Measurements from ENCODE around the gene WDFY3. TPM values are rescaled to one million over a fixed set of nuclear protein-coding genes. Genes with fewer than 3 reads are reported as not detected.

The WDFY3 gene
- total RNA-seq, 1 donor from 2014 or later, result 267 TPM

DNA sequence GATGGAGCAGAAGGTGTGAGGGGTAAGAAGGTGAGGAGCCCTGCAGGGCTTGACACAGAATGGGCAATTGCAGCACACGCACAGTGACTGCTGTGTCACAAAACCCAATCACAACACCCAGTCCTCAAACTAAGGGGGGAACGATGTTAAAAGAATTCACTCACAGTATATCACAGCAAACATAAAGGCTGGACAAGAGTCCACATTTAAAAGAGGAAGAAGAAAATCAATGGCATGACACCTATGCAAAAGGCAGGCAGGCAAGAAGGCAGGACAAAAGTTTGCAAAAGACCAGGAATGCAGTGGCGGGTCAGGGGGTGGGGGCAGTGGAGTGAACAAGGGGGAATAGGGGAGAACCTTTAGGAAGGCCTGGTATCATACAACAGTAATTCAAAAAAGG lies 305.9 kb downstream of the WDFY3 start:
- Mint-ChIP-seq H3K27me3 (ENCODE audit: unreplicated experiment) (peaks cover 12% of the 10 kb centered on the region), H3K4me3 (ENCODE audit: unreplicated experiment) (no peak overlapping the region), H3K9me3 (ENCODE audit: unreplicated experiment) (peaks cover 12% of the 10 kb centered on the region), H3K27ac (ENCODE audit: unreplicated experiment) (no peak overlapping the region), H3K36me3 (ENCODE audit: unreplicated experiment) (peaks cover 14% of the 10 kb centered on the region), H3K4me1 (ENCODE audit: low read depth, unreplicated experiment) (no peaks in the 10 kb centered on the region)
- TF ChIP-seq CTCF (IDR thresholded peaks at IDR 0.05; ENCODE audit: partially characterized antibody, unreplicated experiment), result no peak
- DNase-seq, result no peak

GRCh38 chr4:84652478-84652877 lies 314.0 kb downstream of the WDFY3 start:
- Mint-ChIP-seq H3K4me1 (ENCODE audit: low read depth, unreplicated experiment) (no peaks in the 10 kb centered on the region), H3K27ac (ENCODE audit: unreplicated experiment) (no peak overlapping the region), H3K9me3 (ENCODE audit: unreplicated experiment) (peaks cover 6% of the 10 kb centered on the region), H3K4me3 (ENCODE audit: unreplicated experiment) (no peak overlapping the region), H3K27me3 (ENCODE audit: unreplicated experiment) (peaks cover 7% of the 10 kb centered on the region), H3K36me3 (ENCODE audit: unreplicated experiment) (peaks cover 14% of the 10 kb centered on the region)
- DNase-seq, result no peak
- TF ChIP-seq CTCF (IDR thresholded peaks at IDR 0.05; ENCODE audit: partially characterized antibody, unreplicated experiment), result no peak

- H3K4me3 Mint-ChIP-seq (ENCODE audit: unreplicated experiment), result no peak overlapping the region
- peaks cover 2% of the 10 kb centered on the region for H3K27me3 Mint-ChIP-seq (ENCODE audit: unreplicated experiment)
- TF ChIP-seq CTCF (IDR thresholded peaks at IDR 0.05; ENCODE audit: partially characterized antibody, unreplicated experiment), result no peak
- H3K4me1 Mint-ChIP-seq (ENCODE audit: low read depth, unreplicated experiment), result no peaks in the 10 kb centered on the region
- H3K9me3 Mint-ChIP-seq (ENCODE audit: unreplicated experiment), result peaks cover 2% of the 10 kb centered on the region
- peaks cover 7% of the 10 kb centered on the region for H3K36me3 Mint-ChIP-seq (ENCODE audit: unreplicated experiment)
- H3K27ac Mint-ChIP-seq (ENCODE audit: unreplicated experiment), result no peak overlapping the region
- DNase-seq, result no peak
Measured at GRCh38 chr4:84651499-84651898, 315.0 kb downstream of the WDFY3 start.

DNA sequence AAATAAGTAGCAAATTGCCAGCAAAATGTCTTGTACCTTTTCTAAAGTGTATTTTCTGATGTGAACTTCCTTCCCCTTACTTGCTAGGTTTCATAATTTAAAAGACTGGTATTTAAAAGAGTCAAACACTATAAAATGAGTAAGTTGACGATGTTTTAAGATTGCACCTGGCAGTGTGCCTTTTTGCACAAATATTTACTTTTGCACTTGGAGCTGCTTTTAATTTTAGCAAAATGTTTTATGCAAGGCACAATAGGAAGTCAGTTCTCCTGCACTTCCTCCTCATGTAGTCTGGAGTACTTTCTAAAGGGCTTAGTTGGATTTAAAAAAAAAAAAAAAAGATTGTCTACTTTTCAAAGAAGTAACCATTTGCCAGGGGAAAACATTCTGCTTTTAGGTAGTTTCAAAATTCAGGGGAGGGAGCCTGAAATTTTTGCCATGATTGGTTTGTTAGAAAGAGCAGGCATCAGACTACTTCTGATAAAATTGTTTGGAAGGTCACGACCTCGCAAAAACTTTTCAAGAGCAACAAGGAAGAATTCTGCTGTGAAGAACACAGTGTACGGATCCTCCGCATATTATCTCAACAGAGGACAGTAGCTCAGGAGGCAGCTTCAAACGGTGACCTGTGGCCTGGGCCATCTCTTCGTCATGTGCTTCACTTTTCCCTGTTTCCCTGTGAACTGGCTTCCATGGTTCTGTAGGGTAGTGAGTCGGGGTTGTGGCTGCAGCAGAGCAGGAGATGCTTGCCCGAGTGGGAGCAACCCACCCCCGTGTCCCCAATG lies 317.4 kb downstream of the WDFY3 start:
- Mint-ChIP-seq H3K4me3 (ENCODE audit: unreplicated experiment) (no peak overlapping the region), H3K36me3 (ENCODE audit: unreplicated experiment) (no peaks in the 10 kb centered on the region), H3K27ac (ENCODE audit: unreplicated experiment) (no peak overlapping the region)

More for the DNA sequence above, 317.4 kb downstream of the WDFY3 start:
- Mint-ChIP-seq H3K9me3 (ENCODE audit: unreplicated experiment) (no peaks in the 10 kb centered on the region), H3K27me3 (ENCODE audit: unreplicated experiment) (no peaks in the 10 kb centered on the region), H3K4me1 (ENCODE audit: low read depth, unreplicated experiment) (no peaks in the 10 kb centered on the region)
- TF ChIP-seq CTCF (IDR thresholded peaks at IDR 0.05; ENCODE audit: partially characterized antibody, unreplicated experiment), result no peak
- DNase-seq, result no peak

All from glutamatergic neuron (in vitro differentiated cells).